GM23338 (cell line): ENCODE results near the gene LBHD1. TPM values are rescaled to one million over a fixed set of nuclear protein-coding genes. Genes with fewer than 3 reads are reported as not detected.

Source experiments
- ATAC-seq: fragments of 200-7000 bp; cut with Tn5 transposase; 3 replicates; pipeline ENCODE4 v1.9.1; 2020
- DNase-seq: peaks from one replicate; pipeline ENCODE4 v3.0.0-alpha.2; 2015; ENCODE audit warnings: low spot score
- H2AFZ ChIP-seq: fragments of 200-600 bp; sonication (generic); 2 replicates; pipeline ENCODE4 v1.8.0; 2016; ENCODE audit warnings: antibody characterized with exemption, mild to moderate bottlenecking, moderate library complexity
- H3F3A ChIP-seq: fragments of 200-600 bp; sonication (generic); replicated peaks from 2 replicates; pipeline ENCODE4 v1.8.0; 2017; ENCODE audit warnings: antibody characterized with exemption, mixed run types, low read depth
- H3K27ac ChIP-seq: fragments of 200-600 bp; sonication (generic); 2 replicates; pipeline ENCODE4 v1.6.1; 2016; ENCODE audit warnings: low read depth
- H3K27me3 ChIP-seq: fragments of 200-600 bp; sonication (generic); 2 replicates; pipeline ENCODE4 v1.8.0; 2016; ENCODE audit warnings: mild to moderate bottlenecking, mixed run types, moderate library complexity; ENCODE audit not compliant: insufficient read depth
- H3K36me3 ChIP-seq: fragments of 200-600 bp; sonication (generic); 2 replicates; pipeline ENCODE4 v1.8.0; 2016; ENCODE audit warnings: mild to moderate bottlenecking; ENCODE audit not compliant: insufficient read depth
- H3K4me1 ChIP-seq: fragments of 200-600 bp; sonication (generic); 2 replicates; pipeline ENCODE4 v1.8.0; 2016; ENCODE audit warnings: mild to moderate bottlenecking, moderate library complexity; ENCODE audit not compliant: insufficient read depth
- H3K4me2 ChIP-seq: fragments of 200-600 bp; sonication (generic); 2 replicates; pipeline ENCODE4 v1.7.1; 2017; ENCODE audit warnings: mixed run types
- H3K4me3 ChIP-seq: fragments of 200-600 bp; sonication (generic); 2 replicates; pipeline ENCODE4 v1.6.1; 2016; ENCODE audit warnings: mixed run types
- H3K79me2 ChIP-seq: fragments of 200-600 bp; sonication (generic); replicated peaks from 2 replicates; pipeline ENCODE4 v1.8.0; 2017; ENCODE audit warnings: mild to moderate bottlenecking; ENCODE audit not compliant: insufficient read depth
- H3K9me2 ChIP-seq: fragments of 200-600 bp; sonication (generic); 2 replicates; pipeline ENCODE4 v1.8.0; 2017; ENCODE audit not compliant: insufficient read depth
- H4K20me1 ChIP-seq: fragments of 200-600 bp; sonication (generic); replicated peaks from 2 replicates; pipeline ENCODE4 v1.8.0; 2017; ENCODE audit warnings: mild to moderate bottlenecking; ENCODE audit not compliant: insufficient read depth
- H3K27ac Mint-ChIP-seq: 2 replicates; pipeline ENCODE4 v1.8.0; 2020; ENCODE audit warnings: inconsistent platforms, mild to moderate bottlenecking, moderate library complexity, mixed read lengths
- H3K27me3 Mint-ChIP-seq: 3 replicates; pipeline ENCODE4 v1.8.0; 2022; ENCODE audit warnings: low read depth, mild to moderate bottlenecking, moderate library complexity, mixed read lengths, inconsistent platforms; ENCODE audit not compliant: insufficient read depth, poor library complexity
- H3K36me3 Mint-ChIP-seq: 3 replicates; pipeline ENCODE4 v1.8.0; 2021; ENCODE audit warnings: low read depth, mild to moderate bottlenecking, inconsistent platforms, moderate library complexity, mixed read lengths
- H3K4me1 Mint-ChIP-seq: 3 replicates; pipeline ENCODE4 v1.8.0; 2020; ENCODE audit warnings: mild to moderate bottlenecking, inconsistent platforms, mixed read lengths
- H3K4me3 Mint-ChIP-seq: 3 replicates; pipeline ENCODE4 v1.8.0; 2021; ENCODE audit warnings: moderate library complexity, mild to moderate bottlenecking, inconsistent platforms, mixed read lengths
- H3K9me3 Mint-ChIP-seq: 3 replicates; pipeline ENCODE4 v1.8.0; 2020; ENCODE audit warnings: moderate library complexity, mild to moderate bottlenecking, inconsistent platforms, mixed read lengths
- EZH2 ChIP-seq: fragments of 200-600 bp; sonication (generic); IDR thresholded peaks from one replicate; pipeline ENCODE4 v1.8.0; 2017; ENCODE audit warnings: antibody characterized with exemption, mild to moderate bottlenecking, low read depth; ENCODE audit not compliant: unreplicated experiment
- NANOG ChIP-seq: IDR thresholded peaks from 2 replicates; pipeline ENCODE4 v1.6.1; 2016; ENCODE audit warnings: antibody characterized with exemption, borderline replicate concordance
- POLR2AphosphoS5 ChIP-seq: IDR thresholded peaks from 2 replicates; pipeline ENCODE4 v1.6.1; 2016; ENCODE audit warnings: antibody characterized with exemption, low read depth
- REST ChIP-seq: IDR thresholded peaks from one replicate; pipeline ENCODE4 v1.6.1; 2018; ENCODE audit warnings: antibody characterized with exemption; ENCODE audit not compliant: unreplicated experiment
- STAT1 ChIP-seq: IDR thresholded peaks from one replicate; pipeline ENCODE4 v1.6.1; 2016; ENCODE audit warnings: antibody characterized with exemption; ENCODE audit not compliant: unreplicated experiment
- ZNF114 ChIP-seq: fragments of 250-450 bp; sonication (Bioruptor Pico); IDR thresholded peaks from 2 replicates; pipeline ENCODE4 v1.5.0; 2020; ENCODE audit warnings: mild to moderate bottlenecking, moderate library complexity
- ZNF462 ChIP-seq: fragments of 250-450 bp; sonication (Bioruptor Pico); IDR thresholded peaks from 2 replicates; pipeline ENCODE4 v1.5.0; 2020; ENCODE audit warnings: mild to moderate bottlenecking, moderate library complexity
- polyA plus RNA-seq: library from polyadenylated mRNA; unstranded; fragments of >200 nt; fragmentation: Nextera tagmentation; extraction: Ambion mirVana; gene quantifications from 2 replicates; pipeline ENCODE4 v1.2.1, GENCODE V29; 2016
- total RNA-seq: library from RNA; depleted of rRNA; stranded (reverse); fragments of >200 nt; shearing (Covaris generic); gene quantifications from 2 replicates; pipeline ENCODE4 v1.2.3, GENCODE V29; 2014

The LBHD1 gene
- total and polyA plus RNA-seq, 2 experiments from 2014 or later: 2.8 to 2.9 TPM

GRCh38 chr11:62646825-62647608 lies 25.1 kb downstream of the LBHD1 start:
- Histone ChIP-seq H3K4me1 (peaks cover 1% of the 10 kb centered on the region; the same call in 1 of the 2 replicates), H4K20me1 (peaks cover 19% of the 10 kb centered on the region), H3K27ac (no peak overlapping the region), H3F3A (0 out of 2 replicates have a peak, but pooled peaks cover 16% of the 10 kb centered on the region), H3K9me2 (no peaks in the 10 kb centered on the region), H2AFZ (no peak overlapping the region), H3K4me3 (peak overlapping the region; percentile 100; the same call in 1 of the 2 replicates), H3K27me3 (no peaks in the 10 kb centered on the region), H3K36me3 (peaks cover 10% of the 10 kb centered on the region; the same call in 1 of the 2 replicates), H3K79me2 (peaks cover 51% of the 10 kb centered on the region), H3K4me2 (peak overlapping the region; percentile 39)
- no peak for TF ChIP-seq POLR2AphosphoS5
- Mint-ChIP-seq H3K27ac (no peak overlapping the region; the same call in 1 of the 2 replicates), H3K4me1 (peaks cover 12% of the 10 kb centered on the region), H3K36me3 (peaks cover 39% of the 10 kb centered on the region), H3K27me3 (peaks cover 10% of the 10 kb centered on the region), H3K4me3 (peak overlapping the region; percentile 99), H3K9me3 (peaks cover 2% of the 10 kb centered on the region; the same call in 1 of the 3 replicates)
- ATAC-seq: peak; percentile 9
- no peak for DNase-seq

GRCh38 chr11:62645946-62646824 lies 25.9 kb downstream of the LBHD1 start, which contains the start of gene GANAB:
TSS of gene GANAB (minus strand) at chr11:62646613. CDS start at chr11:62646599, 14 bp downstream.
- H3K36me3 Mint-ChIP-seq: peaks cover 39% of the 10 kb centered on the region
- no peak within 1 kb of the TSS for H2AFZ ChIP-seq
- peaks cover 48% of the 10 kb centered on the region for H3K79me2 ChIP-seq
- TF ChIP-seq REST (no peak), NANOG (no peak), EZH2 (no peak), ZNF114 (CRISPR knock-in tag) (no peak), STAT1 (no peak), ZNF462 (CRISPR knock-in tag) (no peak)

More at GRCh38 chr11:62645946-62646824, 25.9 kb downstream of the LBHD1 start, which contains the start of gene GANAB:
- peaks cover 2% of the 10 kb centered on the region; the same call in 1 of the 3 replicates for H3K9me3 Mint-ChIP-seq
- peak; percentile 97 for ATAC-seq
- Histone ChIP-seq H3K4me1 (no peaks in the 10 kb centered on the region; the same call in 1 of the 2 replicates), H4K20me1 (peaks cover 19% of the 10 kb centered on the region), H3K27ac (peak within 1 kb of the TSS; percentile 96), H3K4me3 (peak within 1 kb of the TSS; percentile 100), H3K36me3 (peaks cover 10% of the 10 kb centered on the region; the same call in 1 of the 2 replicates), H3K4me2 (peak within 1 kb of the TSS; percentile 100), H3F3A (0 out of 2 replicates have a peak, but pooled peaks cover 16% of the 10 kb centered on the region), H3K27me3 (no peaks in the 10 kb centered on the region), H3K9me2 (no peaks in the 10 kb centered on the region)
- DNase-seq: peak; percentile 100
- H3K4me1 Mint-ChIP-seq: peaks cover 12% of the 10 kb centered on the region
- peaks cover 10% of the 10 kb centered on the region for H3K27me3 Mint-ChIP-seq
- H3K4me3 Mint-ChIP-seq: peak within 1 kb of the TSS; percentile 99
- H3K27ac Mint-ChIP-seq: peak within 1 kb of the TSS; percentile 98
